PFSK-1 (cell line): ENCODE data around the gene IAPP.

Source experiments
- POLR2AphosphoS5 ChIP-seq: IDR thresholded peaks from 2 replicates; pipeline ENCODE4 v1.6.1; 2012; ENCODE audit warnings: low read depth, mild to moderate bottlenecking, control low read depth, low read length, moderate library complexity
- REST ChIP-seq, 2 experiments: IDR thresholded peaks; 2 replicates each; pipeline versions ENCODE4 v1.6.1 to v1.8.0; 2011 to 2012; ENCODE audit warnings: low read depth in 2 of 2, low read length in 2 of 2, control low read depth in 1 of 2, inconsistent platforms in 1 of 2, mild to moderate bottlenecking in 1 of 2, moderate library complexity in 1 of 2; ENCODE audit not compliant: insufficient read depth in 1 of 2
- SIN3A ChIP-seq: IDR thresholded peaks from 2 replicates; pipeline ENCODE4 v1.6.1; 2012; ENCODE audit warnings: mild to moderate bottlenecking, low read length, moderate library complexity, borderline replicate concordance; ENCODE audit not compliant: insufficient read depth
- TAF1 ChIP-seq: IDR thresholded peaks from 2 replicates; pipeline ENCODE4 v1.6.1; 2012; ENCODE audit warnings: low read length, control low read depth, borderline replicate concordance; ENCODE audit not compliant: insufficient read depth

GRCh38 chr12:21328578-21328977 is 44.1 kb upstream of the IAPP start:
- TF ChIP-seq TAF1: no peak
- TF ChIP-seq SIN3A: no peak
- no peak for TF ChIP-seq REST (IDR thresholded peaks at IDR 0.05; ENCODE audit: insufficient read depth in 1 of 2, low read depth in 2 of 2, low read length in 2 of 2)
- TF ChIP-seq POLR2AphosphoS5: no peak
